Activated CD8-positive, alpha-beta memory T cell treated with anti-CD3 and anti-CD28 coated beads for 4 hours (primary cell): ENCODE measurements around the gene TMEM234.

ENCODE experiments used
- DNase-seq, 2 donors: peaks; one replicate each; pipeline ENCODE4 v3.0.0-alpha.2; 2020; ENCODE audit warnings: low read depth in 2 of 2

TMEM234 gene

DNA sequence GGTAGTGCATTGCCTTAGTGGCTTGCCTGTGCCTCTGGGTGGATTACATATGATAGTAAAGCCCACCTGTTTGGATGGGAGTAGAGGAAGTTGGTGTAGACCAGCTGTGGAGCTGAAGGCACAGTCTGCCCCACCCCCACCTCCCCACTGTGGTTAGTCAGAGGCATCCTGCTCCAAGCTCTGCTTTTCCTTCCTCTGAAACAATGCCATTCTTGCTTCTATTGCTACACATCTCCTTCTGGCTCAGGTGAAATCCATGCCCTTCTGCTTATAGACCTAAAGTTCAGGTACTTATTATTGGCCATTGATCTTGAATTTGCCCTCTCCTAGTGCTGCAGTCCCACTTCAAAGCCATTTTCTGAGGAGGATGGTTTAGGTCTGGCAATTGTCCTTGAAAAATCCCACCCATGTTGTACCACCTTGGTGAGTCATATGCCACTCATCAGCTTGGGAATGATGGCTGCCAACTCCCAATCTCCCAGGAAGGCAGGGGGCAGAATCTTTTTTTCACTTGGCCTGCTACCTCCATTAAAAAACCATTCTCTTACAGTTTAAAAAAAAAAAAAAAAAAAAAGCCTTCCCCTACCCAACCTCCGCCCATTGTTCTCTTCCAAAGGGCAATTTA is 49.4 kb downstream of the TMEM234 start:
- DNase-seq: no peak

DNA sequence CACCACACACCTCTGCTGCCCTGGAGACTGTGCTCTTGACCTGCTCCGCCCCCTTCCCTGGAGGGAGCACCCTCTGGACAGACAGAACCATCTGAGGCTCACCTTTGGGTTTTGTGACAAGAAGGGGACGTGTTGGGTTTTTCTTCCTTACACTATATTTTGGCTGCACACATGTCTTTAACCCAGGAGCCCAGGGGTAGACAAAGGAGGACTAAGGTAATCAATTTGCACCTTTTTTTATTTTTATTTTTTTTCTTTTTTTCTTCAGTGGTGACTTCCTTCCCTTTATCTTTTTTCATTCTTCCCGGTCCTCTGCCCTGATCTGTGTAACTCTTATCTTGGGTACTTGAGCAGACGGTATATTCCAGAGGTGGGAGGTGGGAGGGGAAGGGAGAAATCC is 51.2 kb downstream of the TMEM234 start:
- DNase-seq: no peak
